ENCODE measurements around the gene RPL9.
"Not testable (repeated sequence)": the region's sequence is repeated elsewhere in the genome, so short reads cannot be mapped to it uniquely, and the experiment has no call there.

GRCh38 chr4:39502664-39503035, 43.9 kb upstream of the RPL9 start:
- not testable (repeated sequence) for TF ChIP-seq CTCF, POLR2A (IDR thresholded peaks at IDR 0.05)
